Cerebellar nuclear complex (tissue), 1 donor: ENCODE measurements around the gene UCHL3.

Source experiments
- DNase-seq, 2 experiments: peaks; one replicate each; lab custom pipeline; 2025; lab: John Stamatoyannopoulos, UW

The UCHL3 gene

DNA sequence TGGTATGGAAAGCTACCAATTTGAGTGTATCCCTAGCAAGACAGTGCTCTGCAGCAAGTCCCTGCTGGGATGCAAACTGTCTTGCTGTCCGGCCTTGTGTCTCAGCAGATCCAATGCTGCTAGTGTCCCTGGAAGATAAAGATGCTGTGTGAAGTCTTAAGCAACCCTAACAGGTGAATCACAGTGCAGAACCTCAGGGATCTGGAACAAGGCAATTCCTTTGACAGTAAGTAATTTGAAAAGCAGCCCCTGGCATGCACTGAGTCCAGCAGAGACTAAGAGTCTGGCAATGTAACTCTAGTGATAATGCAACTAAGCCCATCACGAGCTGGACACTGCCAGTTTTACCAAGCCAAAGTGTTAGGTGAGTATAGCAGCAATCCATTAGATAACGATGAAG lies 1.7 kb upstream of the UCHL3 start:
- DNase-seq: no peak

DNA sequence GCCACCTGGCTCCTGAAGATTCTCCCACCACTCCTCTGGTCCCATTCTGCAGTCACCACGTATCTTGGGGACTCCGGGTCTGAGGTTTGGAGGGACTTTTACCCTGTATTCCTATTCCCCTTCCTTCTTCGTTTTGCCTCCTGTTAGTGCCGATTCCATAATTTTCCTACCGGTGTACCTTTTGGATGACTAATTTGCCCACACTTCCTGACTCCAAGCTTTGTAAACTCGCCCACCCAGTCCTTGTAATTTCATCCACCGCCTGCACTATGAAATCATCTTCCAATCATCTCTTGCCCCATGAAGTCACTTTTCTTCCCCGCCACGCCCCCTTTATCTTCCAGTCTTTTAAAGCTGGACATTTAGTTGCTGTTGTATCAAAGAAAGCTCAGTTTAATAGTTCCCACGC lies 572 bp downstream of the UCHL3 start:
- no peak for DNase-seq

DNA sequence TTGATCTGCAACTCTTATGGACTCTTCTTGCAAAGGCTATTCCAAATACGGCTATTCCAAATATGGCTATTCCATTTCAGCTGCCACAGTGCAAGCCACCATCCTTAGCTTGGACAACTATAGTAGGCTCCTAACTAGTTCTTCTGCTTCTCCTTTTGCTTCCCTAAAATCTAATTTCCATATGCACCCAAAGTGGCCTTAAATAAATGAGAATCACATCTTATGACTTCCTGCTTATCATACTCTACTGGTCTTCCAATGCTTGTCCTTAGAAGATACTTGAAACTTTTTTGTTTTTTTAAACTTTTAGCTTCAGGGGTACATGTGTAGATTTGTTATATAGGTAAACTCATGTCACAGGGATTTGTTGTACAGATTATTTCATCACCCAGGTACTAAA lies 4.9 kb downstream of the UCHL3 start:
- no peak for DNase-seq

DNA sequence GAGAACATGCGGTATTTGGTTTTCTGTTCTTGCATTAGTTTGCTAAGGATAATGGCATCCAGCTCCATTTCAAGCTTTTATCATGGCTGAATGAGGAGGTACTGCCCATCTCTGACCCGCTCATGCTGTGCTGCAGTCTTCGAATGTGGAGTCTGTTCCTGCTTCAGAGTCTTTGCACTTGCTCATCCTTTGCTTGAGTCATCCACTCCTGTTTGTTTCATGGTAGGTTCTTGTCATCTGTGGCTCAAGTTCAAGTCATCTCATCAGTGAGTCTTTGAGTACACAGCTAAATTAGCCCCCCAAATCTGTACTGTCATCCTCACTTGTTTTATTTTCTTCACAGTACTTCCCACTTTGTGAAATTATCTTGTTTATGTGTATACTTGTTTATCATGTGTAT lies 5.4 kb downstream of the UCHL3 start:
- DNase-seq: no peak

DNA sequence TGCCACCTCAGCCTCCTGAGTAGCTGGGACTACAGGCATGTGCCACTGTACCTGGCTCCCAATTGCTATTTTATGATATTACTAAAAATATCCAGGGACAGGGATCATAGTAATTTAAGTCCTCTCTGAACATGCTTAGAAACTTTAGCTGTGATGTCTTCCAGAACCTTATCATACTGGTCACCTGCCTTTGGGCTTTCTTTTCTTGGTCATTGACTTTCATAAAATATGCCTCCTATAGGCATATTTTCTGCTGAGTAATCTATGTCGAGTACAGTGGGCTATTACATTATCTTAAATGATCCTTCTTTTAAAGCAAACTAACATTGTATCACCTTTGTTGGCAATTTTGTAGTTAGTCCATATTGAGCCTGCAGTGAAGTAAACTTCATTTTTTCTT lies 6.2 kb downstream of the UCHL3 start:
- DNase-seq: no peak

DNA sequence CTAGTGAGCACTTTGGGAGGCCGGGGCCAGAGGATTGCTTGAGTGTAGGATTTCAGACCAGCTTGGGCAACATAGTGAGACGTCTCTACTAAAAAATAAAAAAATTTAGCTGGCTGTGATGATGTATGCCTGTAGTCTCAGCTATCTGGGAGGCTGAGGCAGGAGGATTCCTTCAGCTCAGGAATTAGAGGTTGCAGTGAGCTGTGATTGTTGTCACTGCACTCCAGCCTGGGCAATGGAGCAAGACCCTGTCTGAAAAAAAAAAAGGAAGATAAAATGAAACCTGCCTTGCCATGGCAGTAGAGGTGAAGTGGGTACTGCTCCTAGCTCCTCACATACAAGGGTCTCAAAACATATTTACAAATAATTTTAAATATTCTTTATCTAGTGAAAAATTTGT lies 7.4 kb downstream of the UCHL3 start:
- DNase-seq: no peak

DNA sequence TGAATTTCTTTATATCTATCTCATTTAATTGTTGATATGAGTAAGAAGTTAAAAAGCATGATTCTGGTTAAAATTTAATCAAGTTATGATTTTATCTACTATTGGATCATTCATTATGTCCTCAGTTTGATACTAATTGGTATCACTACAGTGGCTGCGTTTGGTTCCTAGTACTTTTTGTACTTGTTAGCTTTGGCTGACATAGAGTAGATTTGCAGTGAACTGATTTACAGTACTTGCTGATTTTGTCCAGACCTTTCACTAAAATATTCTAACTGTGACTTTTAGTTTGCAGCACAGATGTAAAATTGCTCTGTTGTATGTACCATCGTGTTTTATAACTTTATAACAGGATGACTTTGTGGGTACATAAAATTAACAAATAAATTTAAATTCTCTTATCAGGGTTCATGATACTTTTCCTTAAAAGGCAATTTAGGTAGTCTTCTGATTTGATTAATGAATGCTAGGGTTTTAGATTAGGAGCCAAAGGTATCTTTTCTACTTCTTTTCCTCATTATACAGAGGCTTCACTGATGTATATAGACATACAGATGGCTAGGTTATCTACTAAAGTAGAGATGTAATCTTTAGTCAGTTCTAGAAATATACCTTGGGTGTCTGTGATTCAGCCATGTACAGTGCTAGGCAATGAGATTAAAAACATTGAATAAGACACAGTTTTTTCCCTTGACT lies 8.7 kb downstream of the UCHL3 start:
- no peak for DNase-seq

DNA sequence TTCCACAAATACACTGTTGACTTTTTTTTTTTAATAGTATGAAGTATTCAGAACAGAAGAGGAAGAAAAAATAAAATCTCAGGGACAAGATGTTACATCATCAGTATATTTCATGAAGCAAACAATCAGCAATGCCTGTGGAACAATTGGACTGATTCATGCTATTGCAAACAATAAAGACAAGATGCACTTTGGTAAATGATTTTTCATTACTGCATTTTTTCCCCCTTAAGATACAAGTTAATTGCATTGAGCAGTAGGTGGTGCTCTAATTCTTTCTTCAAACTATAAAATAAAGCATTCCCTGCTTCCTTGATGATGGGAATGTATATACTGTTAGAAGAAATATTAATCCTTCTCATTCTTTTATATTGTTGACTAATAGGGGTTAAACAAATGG lies 17.1 kb downstream of the UCHL3 start:
- no peak for DNase-seq

DNA sequence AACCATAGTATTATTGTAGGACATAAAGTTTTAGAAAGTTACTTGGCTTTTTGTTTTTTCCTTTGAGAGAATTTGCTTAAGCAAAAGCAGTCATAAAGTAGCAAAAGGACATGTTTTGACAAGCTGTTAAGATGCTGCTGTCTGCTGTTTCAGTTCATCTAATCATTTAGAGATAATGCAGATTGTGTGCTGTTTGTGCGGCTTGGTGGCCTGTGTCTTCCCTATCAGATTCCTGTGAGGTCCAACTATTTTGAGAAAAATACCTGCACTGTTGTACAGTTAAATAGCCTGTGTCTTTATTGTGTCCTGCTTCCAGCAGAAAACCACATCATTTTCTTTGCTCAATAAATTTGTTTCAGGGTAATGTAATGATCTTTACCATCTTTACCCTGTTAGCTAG lies 20.0 kb downstream of the UCHL3 start:
- DNase-seq: no peak

DNA sequence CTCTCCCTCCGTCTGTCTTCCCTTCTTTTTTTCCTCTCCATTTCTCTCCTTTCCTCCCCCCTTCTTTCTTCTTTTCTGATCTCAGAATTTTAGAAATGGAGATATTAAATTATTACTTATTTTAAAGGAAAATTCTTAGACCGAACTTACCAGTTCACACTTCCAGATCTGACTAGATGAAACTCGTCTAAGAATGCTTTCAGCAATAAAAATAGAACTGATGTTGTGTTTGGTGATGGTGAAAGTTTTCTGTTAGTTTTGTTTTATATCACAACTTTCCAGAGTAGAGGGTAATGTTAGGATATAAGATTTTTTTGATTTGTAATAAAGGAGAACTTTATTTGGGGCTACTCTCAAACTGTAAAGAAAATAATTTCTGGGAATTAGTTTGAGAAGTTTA lies 29.9 kb downstream of the UCHL3 start:
- DNase-seq: no peak

DNA sequence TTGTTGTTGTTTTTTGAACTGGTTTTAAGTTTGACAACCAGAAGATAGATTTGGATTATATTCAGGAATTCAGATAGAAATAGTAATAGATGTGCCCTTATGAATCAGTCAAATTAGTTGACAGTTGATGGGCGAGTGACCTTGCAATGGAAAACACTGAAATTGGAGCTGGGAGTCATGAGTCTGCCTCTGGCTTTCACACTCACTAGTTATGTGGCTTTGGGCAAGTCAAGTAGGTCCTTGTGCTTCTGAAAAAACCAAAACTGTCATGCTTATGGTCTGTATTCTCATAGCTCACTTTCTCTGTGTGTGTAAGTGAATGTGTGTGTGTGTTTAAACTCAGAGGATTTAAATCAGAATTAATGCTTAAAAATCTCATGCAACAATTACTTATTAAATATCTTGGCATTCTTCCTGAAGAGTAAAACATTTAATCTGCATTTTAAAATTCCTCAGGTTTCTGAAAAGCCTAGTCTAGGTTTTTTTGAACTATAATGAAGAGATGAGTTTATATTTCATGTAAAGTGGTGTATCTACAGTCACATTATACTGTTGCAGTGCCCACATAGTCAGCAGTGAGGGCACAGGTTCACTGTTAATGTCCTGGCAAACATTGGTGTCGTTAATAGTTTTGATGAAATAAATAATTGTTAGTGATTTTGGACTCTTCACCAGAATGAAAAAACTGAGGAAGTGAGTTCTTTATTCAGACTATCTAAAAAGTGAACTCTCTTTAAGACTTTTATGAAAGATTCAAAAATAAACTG lies 32.5 kb downstream of the UCHL3 start:
- DNase-seq: no peak

DNA sequence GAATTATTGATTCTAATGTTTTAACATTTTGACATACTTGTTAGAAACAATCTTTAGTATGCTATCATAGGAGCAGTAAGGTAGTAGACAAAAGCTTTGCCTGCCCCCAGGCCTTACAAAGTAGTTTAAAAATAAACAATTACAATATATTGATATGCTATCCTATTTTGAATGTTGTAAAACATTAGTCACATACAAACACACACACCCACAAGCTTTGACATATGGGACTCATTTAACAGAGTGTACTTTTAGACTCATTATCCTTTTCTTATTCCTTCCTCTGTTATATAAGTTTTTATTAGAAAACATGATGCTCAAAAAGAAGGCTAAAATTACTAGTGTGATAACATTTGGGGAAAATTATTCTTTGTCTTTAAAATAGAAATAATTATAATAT lies 33.5 kb downstream of the UCHL3 start:
- no peak for DNase-seq

DNA sequence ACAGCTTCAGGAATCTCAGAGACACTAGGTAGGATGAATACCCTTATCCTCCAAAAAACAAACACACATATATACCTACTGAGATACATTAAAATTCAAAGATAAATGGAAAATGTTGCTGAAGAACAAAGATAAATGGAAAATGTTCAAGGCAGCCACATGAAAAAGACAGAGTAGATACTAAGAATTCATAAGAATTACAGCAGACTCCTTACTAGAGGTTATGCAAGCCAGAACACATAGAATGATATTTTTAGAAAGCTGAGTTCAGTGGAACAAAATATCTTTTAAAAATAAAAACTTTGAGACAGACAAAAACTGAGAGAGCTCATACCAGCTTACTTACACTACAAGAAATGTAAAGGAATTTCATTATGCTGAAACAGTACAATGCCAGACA lies 35.6 kb downstream of the UCHL3 start:
- DNase-seq: no peak

DNA sequence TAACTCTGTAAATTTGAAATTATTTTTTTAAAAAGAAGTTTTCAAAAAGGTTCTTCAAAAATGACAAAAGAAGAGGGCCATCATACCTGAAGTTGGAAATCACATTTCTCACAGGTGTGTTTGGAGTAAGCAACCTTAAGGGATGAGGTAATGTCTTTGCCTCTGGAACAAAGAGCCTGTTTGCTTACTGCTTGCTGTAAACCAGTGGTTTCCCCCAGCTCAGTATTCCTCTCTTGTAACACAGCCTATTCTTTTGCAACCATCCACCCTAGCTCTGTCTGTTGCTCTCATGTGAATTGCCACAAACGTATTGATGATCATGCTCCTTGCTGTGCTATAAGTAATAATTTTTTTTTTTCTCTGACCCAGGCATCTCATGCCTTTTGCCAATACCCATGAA lies 38.1 kb downstream of the UCHL3 start:
- DNase-seq: no peak

DNA sequence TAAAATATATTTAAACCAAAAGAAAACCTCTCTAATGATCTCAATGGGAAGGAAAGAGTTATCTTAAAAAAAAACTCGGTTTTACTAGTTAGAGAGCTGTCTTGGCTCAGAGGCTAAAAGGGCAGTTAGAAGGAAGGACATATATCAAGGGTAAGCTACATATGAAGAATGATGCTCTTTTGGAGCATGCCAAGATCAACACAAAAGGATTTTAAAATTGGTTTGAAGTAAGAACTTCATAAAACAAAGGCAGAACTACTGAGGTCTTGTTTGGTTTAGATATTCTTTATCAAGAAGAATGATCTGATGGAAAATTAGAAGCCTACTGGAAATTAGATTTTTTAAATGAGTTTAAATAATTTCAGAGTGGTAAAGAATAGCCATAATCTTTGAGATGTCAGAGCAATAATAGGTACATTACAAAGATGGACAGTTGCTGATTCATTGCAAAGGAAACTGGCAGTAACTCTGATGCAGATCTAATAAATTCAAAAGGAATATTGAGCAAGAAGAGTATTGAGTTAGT lies 47.1 kb downstream of the UCHL3 start:
- DNase-seq: no peak

DNA sequence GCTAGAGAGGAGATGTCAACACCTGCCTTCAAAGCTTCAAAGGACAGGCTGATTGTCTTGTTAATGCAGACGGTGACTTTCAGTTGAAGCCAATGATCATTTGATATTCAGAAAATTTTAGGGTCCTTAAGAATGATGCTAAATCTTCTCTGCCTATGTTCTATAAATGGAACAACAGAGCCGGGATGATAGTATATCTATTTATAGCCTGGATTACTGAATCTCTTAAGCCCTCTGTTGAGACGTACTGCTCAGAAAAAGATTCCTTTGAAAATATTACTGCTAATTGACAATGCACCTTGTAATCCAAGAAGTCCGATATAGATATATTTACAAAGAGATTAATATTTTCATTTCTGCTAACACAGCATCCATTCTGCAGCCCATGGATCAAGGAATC lies 50.8 kb downstream of the UCHL3 start:
- DNase-seq: no peak

DNA sequence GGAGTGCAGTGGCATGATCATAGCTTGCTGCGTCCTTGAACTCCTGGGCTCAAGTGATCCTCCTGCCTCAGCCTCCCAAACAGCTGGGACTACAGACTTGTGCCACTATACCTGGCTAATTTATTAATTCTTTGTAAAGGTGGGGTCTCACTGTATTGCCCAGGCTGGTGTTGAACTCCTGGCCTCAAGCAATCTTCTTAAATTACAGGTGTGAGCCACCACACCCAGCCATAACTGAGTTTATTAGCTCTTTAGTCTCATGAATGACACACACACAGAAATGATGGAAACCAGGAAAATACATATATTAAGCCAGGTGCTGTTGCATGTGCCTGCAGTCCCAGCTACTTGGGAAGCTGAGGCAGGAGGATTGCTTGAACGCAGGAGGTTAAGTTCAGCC lies 53.4 kb downstream of the UCHL3 start:
- no peak for DNase-seq

DNA sequence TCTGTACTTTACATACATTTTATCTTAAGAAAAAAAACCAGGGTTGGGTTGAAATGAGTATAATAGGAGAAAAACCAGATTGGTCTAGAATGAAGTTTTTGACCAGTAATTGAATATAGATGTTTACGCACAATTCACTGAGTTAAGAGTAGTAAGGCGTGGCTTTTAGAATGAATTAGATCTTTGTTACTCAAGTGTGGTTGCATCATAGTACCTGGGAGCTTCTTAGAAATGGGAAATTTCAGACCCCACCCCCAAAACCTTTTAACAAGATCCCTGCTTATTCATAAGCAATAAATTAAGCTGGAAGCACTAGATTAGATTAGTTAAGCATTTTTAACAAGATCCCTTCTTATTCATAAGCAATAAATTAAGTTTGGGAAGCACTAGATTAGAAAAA lies 57.9 kb downstream of the UCHL3 start:
- DNase-seq: no peak

DNA sequence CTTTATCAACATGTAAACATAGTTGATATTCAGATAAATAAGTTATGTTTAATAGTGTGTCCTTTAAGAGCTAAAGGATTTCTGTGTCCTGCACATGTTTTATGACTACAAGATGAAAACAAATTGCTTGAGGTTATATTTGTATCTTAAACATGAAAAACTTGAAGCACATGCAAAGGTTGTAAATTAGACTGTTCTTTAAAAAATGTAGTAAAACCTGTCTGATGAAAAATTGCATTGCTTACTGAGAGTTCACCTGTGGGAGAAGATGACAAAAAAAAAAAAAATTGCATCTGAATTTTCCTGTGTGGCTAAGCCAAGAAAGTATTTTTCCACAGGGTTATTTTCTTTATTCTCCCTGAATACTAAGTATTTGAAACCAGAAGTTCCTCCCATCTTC lies 60.9 kb downstream of the UCHL3 start:
- DNase-seq: no peak

DNA sequence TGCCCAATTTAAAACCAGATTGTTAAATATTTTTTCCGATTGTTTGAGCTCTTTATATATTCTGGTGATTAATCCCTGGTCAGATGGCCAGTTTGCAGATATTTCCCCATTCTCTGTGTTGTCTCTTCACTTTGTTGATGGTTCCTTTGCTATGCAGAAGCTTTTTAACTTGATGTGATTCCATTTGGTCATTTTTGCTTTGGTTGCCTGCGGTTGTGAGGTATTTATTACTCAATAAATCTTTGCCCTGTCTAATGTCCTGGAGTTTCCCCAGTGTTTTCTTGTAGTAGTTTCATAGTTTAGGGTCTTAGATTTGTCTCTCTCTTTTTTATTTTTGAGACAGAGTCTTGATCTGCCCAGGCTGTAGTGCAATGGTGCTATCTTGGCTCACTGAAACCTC lies 62.8 kb downstream of the UCHL3 start:
- no peak for DNase-seq

DNA sequence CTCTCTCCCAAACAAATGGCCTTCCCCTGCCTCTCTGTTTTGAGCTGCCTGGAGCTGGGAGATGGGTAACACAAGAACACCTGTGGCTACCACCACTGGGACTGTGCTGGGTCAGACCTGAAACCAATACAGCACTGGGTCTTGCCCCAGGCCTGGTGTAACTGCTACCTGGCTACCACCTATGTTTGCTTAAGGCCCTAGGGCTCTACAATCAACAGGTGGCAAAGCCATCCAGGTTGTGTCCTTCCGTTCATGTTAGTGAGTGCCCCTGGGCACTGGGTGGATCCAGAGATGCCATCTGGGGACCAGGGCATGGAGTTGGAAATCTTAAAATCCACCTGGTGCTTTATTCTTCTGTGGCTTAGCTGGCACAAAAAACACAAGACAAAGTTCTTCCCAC lies 67.6 kb downstream of the UCHL3 start:
- DNase-seq: no peak

DNA sequence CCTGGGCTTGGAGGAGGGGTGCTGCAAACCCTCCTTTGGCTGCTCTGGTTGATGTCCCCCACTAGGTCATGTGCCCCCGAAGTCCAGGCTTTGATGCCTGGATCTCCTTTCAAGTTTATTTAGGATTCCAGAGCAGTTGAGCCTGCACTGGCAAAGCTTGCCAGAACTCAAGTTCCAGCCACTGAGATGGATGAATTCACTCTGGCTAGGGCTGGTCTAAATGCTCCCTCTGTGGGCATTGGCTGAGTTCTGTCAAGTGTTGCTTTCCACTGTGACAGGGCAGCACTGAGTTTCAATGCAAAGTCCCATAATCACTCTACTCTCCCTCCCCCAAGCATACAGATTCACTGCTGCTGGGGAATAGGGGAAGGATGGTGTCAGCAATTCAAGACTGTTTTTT lies 68.7 kb downstream of the UCHL3 start:
- DNase-seq: no peak

DNA sequence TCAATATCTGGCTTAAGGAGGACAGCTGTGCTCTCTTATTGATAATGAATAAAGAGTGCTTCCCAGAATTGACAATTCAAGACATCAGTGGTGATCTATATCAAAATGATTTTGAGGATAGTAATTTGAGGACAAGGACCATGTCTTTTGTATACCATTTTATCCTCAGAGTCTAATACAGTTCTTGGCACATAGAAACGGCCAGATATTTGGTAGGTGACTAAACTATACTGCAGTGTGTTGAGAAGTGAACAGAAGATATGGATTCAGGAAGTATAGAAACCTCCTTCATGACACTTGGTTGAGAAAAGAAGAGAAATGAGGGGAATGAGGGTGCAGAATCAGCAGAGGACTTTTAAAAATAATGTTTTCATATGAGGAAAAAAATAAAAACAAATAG lies 70.4 kb downstream of the UCHL3 start:
- no peak for DNase-seq

DNA sequence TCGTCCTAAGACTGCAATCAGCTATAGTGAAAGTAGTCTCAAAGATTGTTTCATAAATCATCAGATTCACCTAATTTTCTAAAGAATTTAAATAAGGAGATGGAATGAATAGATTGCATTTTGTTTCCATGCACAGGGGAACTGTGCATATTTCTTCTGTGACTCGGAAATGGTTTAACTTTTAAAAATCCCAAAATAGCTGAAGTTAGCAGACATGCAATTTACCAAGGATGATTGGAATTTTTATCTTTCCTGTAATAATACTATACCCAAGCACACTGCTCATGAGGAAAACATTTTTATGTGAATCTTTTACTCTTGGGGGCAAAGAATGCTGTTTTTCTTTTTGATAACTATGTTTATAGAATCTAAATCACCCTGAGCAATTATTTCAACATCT lies 71.6 kb downstream of the UCHL3 start:
- no peak for DNase-seq
